Psoas muscle (tissue), 8 donors: ENCODE data around the gene TUBG1. TPM values are rescaled to one million over a fixed set of nuclear protein-coding genes. Genes with fewer than 3 reads are reported as not detected.
A peak's percentile ranks its signal among the peaks of the same experiment; 100 is the strongest.
"Not testable (repeated sequence)": the region's sequence is repeated elsewhere in the genome, so short reads cannot be mapped to it uniquely, and the experiment has no call there.

Experiments
- ATAC-seq, 4 donors: fragments of 200-7000 bp; cut with Tn5 transposase; one replicate each; pipeline ENCODE4 v1.9.1; 2020; ENCODE audit warnings: moderate library complexity in 3 of 4, mild to moderate bottlenecking in 2 of 4
- DNase-seq, 2 donors: peaks; one replicate each; pipeline ENCODE4 v3.0.0-alpha.2; 2020
- H3K27ac ChIP-seq: fragments of 200-600 bp; one replicate; pipeline ENCODE4 v1.8.0; 2022
- H3K27me3 ChIP-seq, 3 donors: fragments of 200-600 bp in 1 of 3; one replicate each; pipeline versions ENCODE4 v1.6.1 to v1.8.0; 2013 to 2022; ENCODE audit warnings: low read length in 2 of 3, mild to moderate bottlenecking in 2 of 3, moderate library complexity in 1 of 3; ENCODE audit not compliant: insufficient read depth in 3 of 3
- H3K36me3 ChIP-seq, 2 donors: fragments of 200-600 bp in 1 of 2; one replicate each; pipeline versions ENCODE4 v1.6.1 to v1.8.0; 2013 to 2022; ENCODE audit warnings: low read depth in 1 of 2, mild to moderate bottlenecking in 1 of 2, moderate library complexity in 1 of 2; ENCODE audit not compliant: insufficient read depth in 1 of 2
- H3K4me1 ChIP-seq: fragments of 200-600 bp; one replicate; pipeline ENCODE4 v1.8.0; 2022
- H3K4me3 ChIP-seq: fragments of 200-600 bp; one replicate; pipeline ENCODE4 v1.8.0; 2022; ENCODE audit warnings: mild to moderate bottlenecking
- H3K9me3 ChIP-seq: fragments of 200-600 bp; one replicate; pipeline ENCODE4 v1.8.0; 2022
- CTCF ChIP-seq: fragments of 200-600 bp; IDR thresholded peaks from one replicate; pipeline ENCODE4 v1.8.0; 2022; ENCODE audit warnings: antibody characterized with exemption
- WGBS, 3 donors: extraction: QIAGEN DNeasy Blood & Tissue Kit; methylation state at CpG; one replicate each; pipeline versions ENCODE4 v1.1.6 to v1.1.7; 2013; 5-methylcytosine and 5-hydroxymethylcytosine counted together
- intact Hi-C, 2 donors: fragments of 100-400 bp; cut with DNase I; formaldehyde crosslinking; loops; one replicate each; pipeline versions ENCODE4 v1.11.0 to v1.14.2; 2022
- polyA plus RNA-seq, 3 donors: library from polyadenylated mRNA; stranded (reverse); fragments of 200-250 nt; gene quantifications; one replicate each; pipeline ENCODE4 v1.2.3, GENCODE V29; 2013
- total RNA-seq, 4 donors: library from RNA; stranded (reverse); fragmentation: NEBNext Ultra II Directional in 2 of 4; extraction: Animal tissue kit (Norgen Biotek cat#: 25700) in 2 of 4; gene quantifications; one replicate each; pipeline versions ENCODE4 v1.2.1 to v1.2.4, GENCODE V29; 2021 to 2023
- donor health status: healthy with polysubstance abuse.
- donor health status: DM: no; HTN: no; CAD: no; lungs with moderate emphysema.
- donor health status: Bipolar disorder and iron deficiency.
- donor health status: healthy.
- donor health status: DM: yes; HTN: yes; CAD: no.
- donor health status: DM: no; HTN: no; CAD: no.
- donor health status: DM: no; HTN: no; CAD: no.
- donor health status: DM: yes; HTN: yes; CAD: no.

Gene TUBG1
- total and polyA plus RNA-seq, 7 donors, result 46.9 to 90.2 (median 68.8) TPM

- TF ChIP-seq CTCF, result no peak
- Histone ChIP-seq H3K4me3 (peak overlapping the region; percentile 34), H3K27ac (peak overlapping the region; percentile 88), H3K27me3 (no peaks in the 10 kb centered on the region), H3K9me3 (no peaks in the 10 kb centered on the region), H3K4me1 (peaks cover 33% of the 10 kb centered on the region), H3K36me3 (peaks cover 0 to 35% of the 10 kb centered on the region in 2 donors)
- intact Hi-C loops, result loop anchor here in 1 of 2 donors (2.0 kb wide), 2 partner anchors 49 to 57 kb away; no protein-coding TSS in a partner anchor
- peak; percentile 23 to 42 (median 30) for ATAC-seq
- no peak for DNase-seq
- 19 to 30% (median 24%) methylated on average over 4 of the region's 4 CpGs for WGBS, 3 donors
Measured at GRCh38 chr17:42617956-42618431, 8.5 kb downstream of the TUBG1 start.

- ATAC-seq, result peak; percentile 97 to 98 (median 98)
- 9 to 10% (median 10%) methylated on average over 9 of the region's 9 CpGs for WGBS, 3 donors
- peak overlapping the region; percentile 34 for H3K4me3 ChIP-seq
- peak overlapping the region; percentile 88 for H3K27ac ChIP-seq
- H3K27me3 ChIP-seq, result no peaks in the 10 kb centered on the region
- intact Hi-C loops, result loop anchor here in 1 of 2 donors (2.0 kb wide), 2 partner anchors 48 to 56 kb away; no protein-coding TSS in a partner anchor
- no peaks in the 10 kb centered on the region for H3K9me3 ChIP-seq
- peaks cover 33% of the 10 kb centered on the region for H3K4me1 ChIP-seq
- H3K36me3 ChIP-seq, result peaks cover 0 to 29% of the 10 kb centered on the region in 2 donors
- TF ChIP-seq CTCF, result peak; percentile 18
- DNase-seq, result peak; percentile 76 to 91
Measured at GRCh38 chr17:42618442-42619150, 9.1 kb downstream of the TUBG1 start.

GRCh38 chr17:42621987-42622386, 12.5 kb downstream of the TUBG1 start:
- 91 to 97% (median 94%) methylated on average over 3 of the region's 3 CpGs for WGBS, 3 donors
- not testable (repeated sequence) for H3K27ac ChIP-seq, DNase-seq, ATAC-seq, H3K9me3 ChIP-seq, H3K4me3 ChIP-seq, H3K27me3 ChIP-seq, H3K36me3 ChIP-seq
- peaks cover 30% of the 10 kb centered on the region for H3K4me1 ChIP-seq
- intact Hi-C loops, result loop anchor here in 1 of 2 donors (5.0 kb wide), 1 partner anchor 50 kb away; no protein-coding TSS in a partner anchor

GRCh38 chr17:42623271-42623670, 13.8 kb downstream of the TUBG1 start:
- H3K36me3 ChIP-seq, result no peaks in the 10 kb centered on the region
- peaks cover 17% of the 10 kb centered on the region for H3K4me1 ChIP-seq
- no peaks in the 10 kb centered on the region for H3K27me3 ChIP-seq
- no peak overlapping the region for H3K4me3 ChIP-seq
- WGBS, 3 donors, result 90 to 95% (median 91%) methylated on average over 2 of the region's 2 CpGs
- ATAC-seq, result no peak
- intact Hi-C loops, result loop anchor here in 1 of 2 donors (5.0 kb wide), 1 partner anchor 49 kb away; no protein-coding TSS in a partner anchor
- H3K27ac ChIP-seq, result peak overlapping the region; percentile 66
- no peak for TF ChIP-seq CTCF
- no peaks in the 10 kb centered on the region for H3K9me3 ChIP-seq
- DNase-seq, result no peak
